Neural cell (in vitro differentiated cells): ENCODE measurements around the gene IGSF9B.

Source experiments
- CTCF ChIP-seq: fragments of 450-650 bp; IDR thresholded peaks from 2 replicates; pipeline ENCODE4 v1.5.1; 2014; ENCODE audit warnings: antibody characterized with exemption, mild to moderate bottlenecking, moderate library complexity; ENCODE audit not compliant: poor library complexity, severe bottlenecking
- TAF1 ChIP-seq: IDR thresholded peaks from 2 replicates; pipeline ENCODE4 v1.6.1; 2012; ENCODE audit warnings: low read depth

DNA sequence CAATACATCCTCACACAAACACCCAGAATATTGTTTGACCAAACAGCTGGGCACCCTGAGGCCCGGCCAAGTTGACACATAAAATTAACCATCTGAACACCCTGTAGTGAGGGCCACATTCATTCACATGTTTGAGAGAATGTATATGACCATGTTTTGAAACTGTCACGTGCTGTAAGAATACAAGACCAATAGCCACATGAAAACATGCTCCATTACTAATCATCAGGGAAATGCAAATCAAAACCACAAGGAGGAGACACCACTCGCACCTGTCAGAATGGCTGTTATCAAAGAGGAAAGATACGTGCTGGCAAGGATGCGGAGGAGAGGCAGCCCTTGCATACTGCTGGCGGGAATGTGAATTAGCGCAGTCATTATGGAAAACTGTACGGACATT, 38.3 kb upstream of the IGSF9B start:
- no peak for TF ChIP-seq CTCF
- no peak for TF ChIP-seq TAF1
